Coronary artery (tissue), 2 donors: ENCODE measurements around the gene RHEX.

Experiments
- DNase-seq: peaks from one replicate; pipeline ENCODE4 v3.0.0-alpha.2; 2017; ENCODE audit warnings: low spot score
- H3K27ac ChIP-seq, 2 donors: fragments of 200-600 bp; sonication (generic); one replicate each; pipeline ENCODE4 v1.5.1; 2016 to 2019
- H3K4me3 ChIP-seq: fragments of 200-600 bp; sonication (generic); 2 replicates; pipeline ENCODE4 v1.5.1; 2016; ENCODE audit warnings: mild to moderate bottlenecking, moderate library complexity
- TF ChIP-seq, protein P1 (sequence below): fragments of 200-600 bp; sonication (generic); IDR thresholded peaks from one replicate; pipeline ENCODE4 v1.5.1; 2019; ENCODE audit warnings: antibody characterized with exemption

Gene RHEX

DNA sequence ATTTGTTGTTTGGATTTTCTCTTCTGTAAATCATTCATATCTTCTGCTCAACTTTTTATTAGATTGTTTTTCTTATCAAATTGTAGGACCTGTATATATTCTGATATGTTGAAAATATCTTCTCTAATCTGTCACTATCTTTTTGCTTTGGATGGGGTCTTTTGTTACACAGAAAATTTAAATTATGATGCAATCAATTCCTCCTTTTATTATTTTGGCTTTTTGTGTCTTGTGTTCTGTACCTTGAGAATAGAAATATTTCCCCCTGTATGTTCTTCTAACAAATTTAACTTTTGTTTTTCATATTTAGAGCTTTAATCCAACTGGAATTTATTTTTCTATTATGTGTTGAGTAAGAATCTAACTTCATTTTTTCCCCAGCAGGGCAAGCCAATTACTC is 67.4 kb downstream of the RHEX start:
- H3K4me3 ChIP-seq, result no peak overlapping the region
- no peak overlapping the region for H3K27ac ChIP-seq
- no peak for DNase-seq
- TF ChIP-seq, protein P1, sequence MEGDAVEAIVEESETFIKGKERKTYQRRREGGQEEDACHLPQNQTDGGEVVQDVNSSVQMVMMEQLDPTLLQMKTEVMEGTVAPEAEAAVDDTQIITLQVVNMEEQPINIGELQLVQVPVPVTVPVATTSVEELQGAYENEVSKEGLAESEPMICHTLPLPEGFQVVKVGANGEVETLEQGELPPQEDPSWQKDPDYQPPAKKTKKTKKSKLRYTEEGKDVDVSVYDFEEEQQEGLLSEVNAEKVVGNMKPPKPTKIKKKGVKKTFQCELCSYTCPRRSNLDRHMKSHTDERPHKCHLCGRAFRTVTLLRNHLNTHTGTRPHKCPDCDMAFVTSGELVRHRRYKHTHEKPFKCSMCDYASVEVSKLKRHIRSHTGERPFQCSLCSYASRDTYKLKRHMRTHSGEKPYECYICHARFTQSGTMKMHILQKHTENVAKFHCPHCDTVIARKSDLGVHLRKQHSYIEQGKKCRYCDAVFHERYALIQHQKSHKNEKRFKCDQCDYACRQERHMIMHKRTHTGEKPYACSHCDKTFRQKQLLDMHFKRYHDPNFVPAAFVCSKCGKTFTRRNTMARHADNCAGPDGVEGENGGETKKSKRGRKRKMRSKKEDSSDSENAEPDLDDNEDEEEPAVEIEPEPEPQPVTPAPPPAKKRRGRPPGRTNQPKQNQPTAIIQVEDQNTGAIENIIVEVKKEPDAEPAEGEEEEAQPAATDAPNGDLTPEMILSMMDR, result no peak

- DNase-seq, result no peak
- TF ChIP-seq, protein P1, result no peak
These were observed 68.3 kb downstream of the RHEX start for GRCh38 chr1:206121269-206121668.

GRCh38 chr1:206122686-206123085 is 69.7 kb downstream of the RHEX start:
- Histone ChIP-seq H3K27ac (no peak overlapping the region), H3K4me3 (no peak overlapping the region)
- TF ChIP-seq, protein P1, result no peak
- no peak for DNase-seq

More at GRCh38 chr1:206121269-206121668, 68.3 kb downstream of the RHEX start:
- no peak overlapping the region for H3K27ac ChIP-seq
- no peak overlapping the region for H3K4me3 ChIP-seq

- no peak overlapping the region for H3K27ac ChIP-seq
- DNase-seq, result no peak
- H3K4me3 ChIP-seq, result no peak overlapping the region
- TF ChIP-seq, protein P1, result no peak
These were observed 72.4 kb downstream of the RHEX start for GRCh38 chr1:206125346-206125745.

GRCh38 chr1:206127336-206127735 is 74.4 kb downstream of the RHEX start:
- TF ChIP-seq, protein P1, result no peak
- DNase-seq, result no peak
- no peak overlapping the region for H3K4me3 ChIP-seq
- H3K27ac ChIP-seq, result no peak overlapping the region

DNA sequence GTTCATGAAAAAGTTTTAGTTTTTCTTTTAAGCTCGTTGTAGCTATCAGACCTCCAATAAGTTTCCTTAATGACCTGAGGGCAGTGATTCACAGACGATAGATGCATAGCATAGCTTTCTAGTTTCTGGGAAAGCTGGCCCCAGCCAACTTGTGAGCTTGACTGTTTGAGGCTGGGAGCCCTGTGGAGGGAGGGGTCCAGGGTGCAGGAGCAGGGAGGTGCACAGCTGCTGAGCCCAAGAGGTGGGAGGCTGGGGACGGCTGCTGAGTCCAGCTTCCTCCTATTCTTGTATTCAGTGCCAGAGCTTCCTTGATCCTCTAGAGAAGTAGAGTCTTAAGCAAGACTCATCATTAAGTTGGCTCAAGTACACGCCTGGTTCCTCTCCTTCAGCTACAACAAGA is 75.2 kb downstream of the RHEX start:
- no peak overlapping the region for H3K4me3 ChIP-seq
- DNase-seq, result no peak
- TF ChIP-seq, protein P1, result no peak
- H3K27ac ChIP-seq, result no peak overlapping the region

DNA sequence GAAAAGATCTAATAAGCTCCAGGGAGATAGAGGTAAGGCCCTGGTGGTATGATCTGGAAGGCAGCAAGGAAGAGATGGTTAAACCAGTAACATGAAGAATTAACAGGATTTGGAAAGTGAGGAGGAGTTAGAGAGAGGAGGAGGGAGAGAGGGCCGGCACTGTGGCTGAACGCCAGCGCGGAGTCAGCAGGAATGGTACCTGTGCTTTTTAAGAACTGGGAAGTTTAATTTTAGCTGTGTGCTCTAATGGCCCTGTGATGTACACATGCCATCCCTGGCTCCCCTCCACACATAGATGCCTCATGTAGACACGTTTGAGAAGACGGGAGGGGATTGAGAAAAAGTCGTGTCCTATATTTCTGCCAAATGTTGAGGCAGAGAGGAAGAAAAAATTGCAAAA is 78.1 kb downstream of the RHEX start:
- TF ChIP-seq, protein P1, result no peak
- Histone ChIP-seq H3K27ac (no peak overlapping the region), H3K4me3 (no peak overlapping the region)
- no peak for DNase-seq
